GDM1 (cell line): ENCODE data around the gene PRSS21.

Experiments used
- DNase-seq: peaks from one replicate; lab custom pipeline; 2025; lab: John Stamatoyannopoulos, UW

Gene PRSS21, protein sequence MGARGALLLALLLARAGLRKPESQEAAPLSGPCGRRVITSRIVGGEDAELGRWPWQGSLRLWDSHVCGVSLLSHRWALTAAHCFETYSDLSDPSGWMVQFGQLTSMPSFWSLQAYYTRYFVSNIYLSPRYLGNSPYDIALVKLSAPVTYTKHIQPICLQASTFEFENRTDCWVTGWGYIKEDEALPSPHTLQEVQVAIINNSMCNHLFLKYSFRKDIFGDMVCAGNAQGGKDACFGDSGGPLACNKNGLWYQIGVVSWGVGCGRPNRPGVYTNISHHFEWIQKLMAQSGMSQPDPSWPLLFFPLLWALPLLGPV

DNA sequence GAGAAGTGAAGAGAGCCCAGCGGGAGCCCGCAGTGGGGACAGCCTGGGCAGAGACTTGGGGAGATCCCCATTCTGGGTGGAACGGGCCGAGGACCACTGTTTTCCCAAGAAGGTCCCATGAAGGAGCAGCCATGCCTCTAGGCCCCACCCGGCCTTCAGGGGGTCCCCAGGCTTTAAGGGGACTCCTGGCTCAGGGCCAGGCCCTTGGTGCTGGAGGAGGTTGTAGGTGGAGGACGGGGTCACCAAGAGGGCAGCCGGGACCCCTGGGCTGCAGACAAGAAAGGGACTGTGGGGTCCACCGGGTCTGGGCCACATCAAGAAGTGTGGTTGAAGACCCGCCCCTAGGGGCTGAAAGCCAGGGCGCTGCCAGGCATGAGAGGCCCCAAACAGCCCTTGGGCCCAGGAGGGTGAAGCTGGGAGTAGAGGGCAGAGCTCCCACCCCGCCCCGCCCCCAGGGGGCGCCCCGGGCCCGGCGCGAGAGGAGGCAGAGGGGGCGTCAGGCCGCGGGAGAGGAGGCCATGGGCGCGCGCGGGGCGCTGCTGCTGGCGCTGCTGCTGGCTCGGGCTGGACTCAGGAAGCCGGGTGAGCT is at the start of gene PRSS21:
PRSS21 (plus strand) TSS at position 487 of the 589 bp plus-strand sequence; CDS start at position 519, 32 bp downstream.
- DNase-seq = no peak

DNA sequence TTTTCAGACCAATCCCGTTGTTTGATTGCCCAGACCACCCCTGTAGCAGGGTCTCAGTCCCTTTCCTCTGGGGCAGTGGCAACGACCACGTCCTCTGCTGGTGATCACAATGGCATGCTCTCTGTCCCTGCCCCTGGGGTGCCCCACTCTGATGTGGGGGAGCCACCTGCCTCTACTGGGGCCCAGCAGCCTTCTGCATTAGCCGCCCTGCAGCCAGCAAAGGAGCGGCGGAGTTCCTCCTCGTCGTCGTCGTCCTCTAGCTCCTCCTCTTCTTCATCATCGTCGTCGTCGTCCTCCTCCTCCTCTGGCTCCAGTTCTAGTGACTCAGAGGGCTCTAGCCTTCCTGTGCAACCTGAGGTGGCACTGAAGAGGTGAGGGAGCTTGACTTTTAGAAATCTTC is 49.1 kb upstream of the PRSS21 start:
- no peak for DNase-seq

- DNase-seq = no peak
Observed at GRCh38 chr16:2768403-2769089, 48.5 kb upstream of the PRSS21 start.

GRCh38 chr16:2769100-2769529 is 47.9 kb upstream of the PRSS21 start:
- no peak for DNase-seq

GRCh38 chr16:2769675-2770056 is 47.4 kb upstream of the PRSS21 start:
- no peak for DNase-seq

DNA sequence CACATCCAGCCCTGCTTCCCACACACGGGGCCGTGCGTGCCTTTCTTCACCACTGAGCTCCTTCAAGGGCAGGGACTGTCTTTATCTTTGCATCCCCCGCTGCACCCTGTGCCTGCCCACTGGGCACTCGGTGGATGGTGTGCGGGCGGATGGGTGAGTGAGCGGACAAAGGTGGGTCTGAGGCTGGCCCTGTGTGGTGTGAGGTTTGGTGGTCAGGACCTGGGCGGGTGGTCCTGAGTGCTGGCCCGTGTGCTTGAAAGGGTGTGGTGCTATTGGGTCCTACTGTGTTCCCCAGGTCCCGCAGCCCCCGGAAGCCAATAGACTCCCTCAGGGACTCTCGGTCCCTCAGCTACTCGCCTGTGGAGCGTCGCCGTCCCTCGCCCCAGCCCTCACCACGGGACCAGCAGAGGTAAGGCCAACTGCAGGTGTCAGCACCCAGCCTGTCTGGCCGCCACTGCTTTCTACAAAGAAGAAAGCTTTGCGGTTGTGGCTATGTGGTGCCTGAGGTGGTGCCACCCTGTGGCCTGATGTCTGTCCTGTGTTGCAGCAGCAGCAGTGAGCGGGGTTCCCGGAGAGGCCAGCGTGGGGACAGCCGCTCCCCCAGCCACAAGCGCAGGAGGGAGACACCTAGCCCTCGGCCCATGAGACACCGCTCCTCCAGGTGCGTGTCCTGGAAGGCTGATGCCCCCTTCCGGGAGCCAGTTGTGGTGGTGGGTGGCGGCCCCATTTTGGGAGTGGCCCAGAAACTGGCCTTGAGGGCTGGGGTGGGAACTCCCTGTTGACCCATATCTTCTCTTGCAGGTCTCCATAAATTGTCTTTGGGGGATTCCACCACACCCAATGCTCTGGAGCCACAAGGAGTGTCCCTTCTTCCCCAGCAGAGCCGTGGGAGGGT is 46.7 kb upstream of the PRSS21 start:
- no peak for DNase-seq

- no peak for DNase-seq
Observed at GRCh38 chr16:2771496-2772402, 45.3 kb upstream of the PRSS21 start.

GRCh38 chr16:2773188-2773968 is 43.7 kb upstream of the PRSS21 start:
- DNase-seq = no peak

- DNase-seq = no peak
Observed at GRCh38 chr16:2774161-2774891, 42.7 kb upstream of the PRSS21 start.

DNA sequence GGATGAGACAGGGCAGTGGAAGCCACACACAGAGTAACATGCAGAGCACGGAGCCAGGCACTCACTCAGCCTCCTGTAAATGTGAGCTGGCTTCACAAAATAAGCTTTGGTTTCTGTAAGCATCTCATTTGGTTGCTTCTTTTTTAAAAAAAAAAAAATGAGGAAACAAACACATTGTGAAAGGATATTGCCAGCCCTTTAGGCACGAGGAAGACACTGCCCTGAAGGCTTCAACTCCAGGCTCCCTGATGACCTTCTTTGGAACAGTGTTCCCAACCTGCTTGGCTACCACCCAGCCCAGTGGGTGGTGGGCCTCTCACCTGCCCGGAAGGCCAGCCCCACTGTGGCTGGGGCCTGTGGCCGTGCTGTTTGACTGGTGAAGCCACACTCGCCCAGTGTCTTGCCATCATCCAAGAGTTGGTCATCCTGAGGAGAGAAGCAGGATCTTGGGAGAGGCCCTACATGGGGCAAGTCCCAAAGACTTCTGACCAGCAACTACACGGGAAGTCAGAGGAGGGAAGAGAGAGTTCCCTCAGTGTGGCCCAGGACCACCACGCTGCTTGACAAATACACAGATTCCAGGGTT is 41.8 kb upstream of the PRSS21 start:
- DNase-seq = no peak

- no peak for DNase-seq
Observed at GRCh38 chr16:2775765-2776499, 41.1 kb upstream of the PRSS21 start.

GRCh38 chr16:2776500-2777139 is 40.4 kb upstream of the PRSS21 start:
- no peak for DNase-seq

- DNase-seq = peak; percentile 85
Observed at GRCh38 chr16:2777231-2777902, 39.7 kb upstream of the PRSS21 start, which contains the start of gene ELOB. ELOB (minus strand) TSS chr16:2777280; CDS start chr16:2777239, 41 bp downstream.

DNA sequence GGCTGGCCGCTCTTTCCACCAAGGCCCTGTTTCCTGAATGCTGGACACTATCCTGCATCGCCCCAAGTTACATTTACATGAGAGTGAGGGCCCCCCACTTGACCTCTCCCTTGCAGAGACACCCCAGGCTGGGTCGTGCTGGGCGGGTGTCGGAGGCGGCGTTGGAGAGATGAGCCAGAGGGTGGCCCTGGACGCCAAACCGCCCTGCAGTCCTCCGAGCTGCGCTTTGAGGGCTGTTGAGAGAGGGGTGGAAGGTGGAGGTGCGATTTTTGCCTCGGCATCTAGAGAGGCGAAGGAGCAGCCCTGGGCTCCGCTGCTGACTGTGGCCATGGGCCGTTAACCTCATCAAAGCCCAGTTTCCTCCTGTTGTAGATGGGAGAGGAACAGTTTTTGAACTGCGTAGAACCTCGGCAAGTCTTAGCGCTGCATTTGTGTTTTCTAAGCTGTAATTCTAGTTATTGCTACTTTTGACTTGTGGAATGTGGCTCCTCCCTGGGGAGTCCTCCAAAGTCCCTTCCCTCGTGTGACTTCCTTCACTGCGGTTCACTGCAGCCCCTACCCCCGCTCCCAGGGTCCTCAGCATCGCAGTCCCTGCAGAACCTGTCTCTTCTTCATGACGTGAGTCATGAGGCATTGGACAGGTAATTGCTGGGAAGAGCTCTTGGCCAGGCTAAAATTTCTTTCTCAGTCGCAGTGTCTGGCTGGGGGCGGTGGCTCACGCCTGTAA is 39.0 kb upstream of the PRSS21 start:
- DNase-seq = no peak

DNA sequence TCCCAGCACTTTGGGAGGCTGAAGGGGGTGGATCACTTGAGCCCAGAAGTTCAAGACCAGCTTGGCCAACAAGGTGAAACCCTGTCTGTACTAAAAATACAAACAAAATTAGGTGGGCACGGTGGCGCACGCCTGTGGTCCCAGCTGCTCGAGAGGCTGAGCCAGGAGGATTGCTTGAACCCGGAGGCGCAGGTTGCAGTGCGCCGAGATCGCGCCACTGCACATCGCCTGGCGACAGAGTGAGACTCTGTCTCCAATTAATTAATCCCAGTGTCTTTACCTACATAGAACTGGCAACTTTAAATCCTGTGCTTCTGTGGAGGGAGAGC is 38.4 kb upstream of the PRSS21 start:
- no peak for DNase-seq

- DNase-seq = no peak
Observed at GRCh38 chr16:2779151-2779920, 37.7 kb upstream of the PRSS21 start.
